Nephron progenitor cell (in vitro differentiated cells): ENCODE data around the gene PYGO1.
"Not testable (repeated sequence)": the region's sequence is repeated elsewhere in the genome, so short reads cannot be mapped to it uniquely, and the experiment has no call there.

Source experiments
- DNase-seq: peaks from one replicate; pipeline ENCODE4 v3.0.0; 2021
- H3K27ac Mint-ChIP-seq: 2 replicates; pipeline ENCODE4 v1.8.0; 2021; ENCODE audit warnings: mild to moderate bottlenecking, moderate library complexity, mixed read lengths
- H3K27me3 Mint-ChIP-seq: 2 replicates; pipeline ENCODE4 v1.8.0; 2021; ENCODE audit warnings: mild to moderate bottlenecking, low read depth, mixed read lengths; ENCODE audit not compliant: poor library complexity
- H3K36me3 Mint-ChIP-seq: 2 replicates; pipeline ENCODE4 v1.8.0; 2021; ENCODE audit warnings: low read depth, mixed read lengths
- H3K4me1 Mint-ChIP-seq: 2 replicates; pipeline ENCODE4 v1.8.0; 2021; ENCODE audit warnings: mixed read lengths
- H3K4me3 Mint-ChIP-seq: 2 replicates; pipeline ENCODE4 v1.8.0; 2021; ENCODE audit warnings: mild to moderate bottlenecking, moderate library complexity, mixed read lengths
- H3K9me3 Mint-ChIP-seq: 2 replicates; pipeline ENCODE4 v1.8.0; 2021; ENCODE audit warnings: mild to moderate bottlenecking, moderate library complexity, mixed read lengths
- CTCF ChIP-seq: fragments of 200-600 bp; sonication (generic); IDR thresholded peaks from 2 replicates; pipeline ENCODE4 v1.5.0; 2021; ENCODE audit warnings: antibody characterized with exemption

Gene PYGO1

GRCh38 chr15:55601374-55601773 is 13.2 kb upstream of the PYGO1 start:
- H3K4me3 Mint-ChIP-seq: no peak overlapping the region
- no peak overlapping the region for H3K27ac Mint-ChIP-seq
- H3K9me3 Mint-ChIP-seq: peaks cover 14% of the 10 kb centered on the region
- peaks cover 6% of the 10 kb centered on the region for H3K36me3 Mint-ChIP-seq
- DNase-seq: no peak
- H3K4me1 Mint-ChIP-seq: peaks cover 4% of the 10 kb centered on the region
- H3K27me3 Mint-ChIP-seq: no peaks in the 10 kb centered on the region
- no peak for TF ChIP-seq CTCF

GRCh38 chr15:55599439-55599838 is 11.3 kb upstream of the PYGO1 start:
- no peaks in the 10 kb centered on the region for H3K36me3 Mint-ChIP-seq
- H3K27ac Mint-ChIP-seq: no peak overlapping the region
- H3K4me1 Mint-ChIP-seq: peaks cover 4% of the 10 kb centered on the region
- H3K4me3 Mint-ChIP-seq: no peak overlapping the region
- H3K9me3 Mint-ChIP-seq: no peaks in the 10 kb centered on the region
- no peak for TF ChIP-seq CTCF
- no peak for DNase-seq
- no peaks in the 10 kb centered on the region for H3K27me3 Mint-ChIP-seq

GRCh38 chr15:55593019-55593418 is 4.9 kb upstream of the PYGO1 start:
- not testable (repeated sequence) for H3K27ac Mint-ChIP-seq, H3K4me3 Mint-ChIP-seq

GRCh38 chr15:55590788-55591187 is 2.6 kb upstream of the PYGO1 start:
- DNase-seq: no peak
- Mint-ChIP-seq H3K9me3 (peaks cover 11% of the 10 kb centered on the region), H3K27me3 (no peaks in the 10 kb centered on the region), H3K4me1 (peaks cover 9% of the 10 kb centered on the region), H3K4me3 (no peak overlapping the region), H3K27ac (no peak overlapping the region), H3K36me3 (peaks cover 6% of the 10 kb centered on the region)
- no peak for TF ChIP-seq CTCF

More at GRCh38 chr15:55593019-55593418, 4.9 kb upstream of the PYGO1 start:
- Mint-ChIP-seq H3K9me3 (peaks cover 11% of the 10 kb centered on the region), H3K4me1 (peaks cover 12% of the 10 kb centered on the region)
- H3K36me3 Mint-ChIP-seq, H3K27me3 Mint-ChIP-seq, DNase-seq: not testable (repeated sequence)

- no peak for TF ChIP-seq CTCF
- DNase-seq: no peak
- peaks cover 9% of the 10 kb centered on the region for H3K36me3 Mint-ChIP-seq
- peak overlapping the region; percentile 85 for H3K4me3 Mint-ChIP-seq
- no peaks in the 10 kb centered on the region for H3K27me3 Mint-ChIP-seq
- H3K4me1 Mint-ChIP-seq: peaks cover 17% of the 10 kb centered on the region
- H3K9me3 Mint-ChIP-seq: peaks cover 11% of the 10 kb centered on the region
- peak overlapping the region; percentile 94 for H3K27ac Mint-ChIP-seq
Measured at GRCh38 chr15:55589287-55589686, 1.1 kb upstream of the PYGO1 start.

GRCh38 chr15:55588815-55589115 is 620 bp upstream of the PYGO1 start:
- H3K9me3 Mint-ChIP-seq: peaks cover 11% of the 10 kb centered on the region
- H3K4me3 Mint-ChIP-seq: peak overlapping the region; percentile 85
- H3K27me3 Mint-ChIP-seq: no peaks in the 10 kb centered on the region
- peaks cover 13% of the 10 kb centered on the region for H3K4me1 Mint-ChIP-seq
- no peak for TF ChIP-seq CTCF
- H3K27ac Mint-ChIP-seq: peak overlapping the region; percentile 94
- DNase-seq: no peak
- H3K36me3 Mint-ChIP-seq: peaks cover 14% of the 10 kb centered on the region
